Neutrophil (primary cell): Measurements from ENCODE around the gene SFXN5.

Experiments used
- H3K27ac ChIP-seq: fragments of 200-600 bp; sonication (generic); 2 replicates; pipeline ENCODE4 v1.5.1; 2016; ENCODE audit warnings: mild to moderate bottlenecking, moderate library complexity
- H3K27me3 ChIP-seq: fragments of 200-600 bp; sonication (generic); 2 replicates; pipeline ENCODE4 v1.6.0; 2016; ENCODE audit warnings: mild to moderate bottlenecking
- H3K36me3 ChIP-seq: fragments of 200-600 bp; sonication (generic); 2 replicates; pipeline ENCODE4 v1.5.1; 2017
- H3K4me1 ChIP-seq, 2 experiments: fragments of 200-600 bp in 1 of 2; sonication (generic) in 1 of 2; 1 replicate in 1 of 2; 2 replicates in 1 of 2; pipeline versions ENCODE4 v1.5.1 to v1.6.1; 2013 to 2016; ENCODE audit warnings: low read depth in 1 of 2, low read length in 1 of 2, mild to moderate bottlenecking in 1 of 2, moderate library complexity in 1 of 2; ENCODE audit not compliant: control insufficient read depth in 1 of 2, insufficient read depth in 1 of 2
- H3K4me3 ChIP-seq, 2 experiments: fragments of 200-600 bp in 1 of 2; sonication (generic) in 1 of 2; 1 replicate in 1 of 2; 2 replicates in 1 of 2; pipeline ENCODE4 v1.5.1; 2013 to 2016; ENCODE audit warnings: low read depth in 1 of 2, low read length in 1 of 2, mild to moderate bottlenecking in 1 of 2, moderate library complexity in 1 of 2
- H3K9me3 ChIP-seq: fragments of 200-600 bp; sonication (generic); 2 replicates; pipeline ENCODE4 v1.5.1; 2016
- CTCF ChIP-seq: fragments of 200-600 bp; sonication (generic); IDR thresholded peaks from 2 replicates; pipeline ENCODE4 v1.5.1; 2016; ENCODE audit warnings: antibody characterized with exemption

The SFXN5 gene

DNA sequence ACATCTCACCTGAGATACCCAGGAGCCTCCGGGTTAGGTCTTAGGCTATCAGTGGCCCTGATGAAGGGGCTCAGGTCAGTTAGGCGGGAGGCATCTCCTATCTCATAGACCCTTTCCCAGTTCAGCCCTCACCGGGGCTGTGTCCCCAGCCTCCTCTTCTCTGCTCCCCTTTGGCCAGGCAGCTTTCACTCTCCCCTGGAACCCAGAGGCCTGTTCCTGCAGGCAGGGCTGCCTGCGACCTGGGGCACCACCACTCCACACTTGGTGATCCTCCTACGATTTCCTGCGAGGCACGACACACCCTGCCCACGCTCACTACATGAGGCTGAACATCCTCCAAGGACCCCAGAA is 51.2 kb downstream of the SFXN5 start:
- Histone ChIP-seq H3K27me3 (no peaks in the 10 kb centered on the region), H3K9me3 (no peaks in the 10 kb centered on the region), H3K4me3 (no peak overlapping the region), H3K27ac (no peak overlapping the region), H3K36me3 (peaks cover 48% of the 10 kb centered on the region), H3K4me1 (peaks cover 0 to 6% of the 10 kb centered on the region in 2 experiments)
- TF ChIP-seq CTCF: no peak

DNA sequence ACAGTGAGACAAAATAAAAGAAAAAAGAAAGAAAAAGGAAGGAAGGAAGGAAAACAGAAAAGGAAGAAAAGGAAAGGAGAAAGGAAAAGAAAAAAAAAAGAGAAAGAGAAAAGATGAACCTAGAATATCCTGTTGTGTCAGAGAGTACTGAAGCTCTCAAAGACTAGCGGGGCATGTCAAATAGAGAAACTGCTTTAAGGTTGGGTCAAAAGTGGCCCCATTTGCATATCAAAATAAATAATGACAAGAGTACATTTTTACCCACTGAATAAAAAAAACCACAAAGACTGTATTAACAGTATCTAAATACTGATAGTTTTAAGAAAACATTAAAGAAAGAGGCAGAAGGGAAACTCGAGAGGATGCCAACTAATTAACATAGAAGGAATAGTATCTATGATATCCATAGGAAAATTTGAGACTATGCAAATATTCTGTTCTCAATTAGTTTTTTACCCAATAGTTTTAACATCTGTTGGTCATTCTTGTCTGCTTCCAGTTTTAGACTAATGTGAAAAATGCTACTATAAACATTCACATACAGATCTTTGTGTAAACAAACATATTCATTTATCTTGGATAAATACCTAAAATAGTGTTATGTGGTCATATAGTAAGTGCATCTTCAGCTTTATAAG is 53.2 kb downstream of the SFXN5 start:
- H3K27ac ChIP-seq: peak overlapping the region; percentile 15
- no peak overlapping the region for H3K4me3 ChIP-seq
- peaks cover 0 to 6% of the 10 kb centered on the region in 2 experiments for H3K4me1 ChIP-seq
- peaks cover 46% of the 10 kb centered on the region for H3K36me3 ChIP-seq
- H3K9me3 ChIP-seq: no peaks in the 10 kb centered on the region
- no peaks in the 10 kb centered on the region for H3K27me3 ChIP-seq
- no peak for TF ChIP-seq CTCF

DNA sequence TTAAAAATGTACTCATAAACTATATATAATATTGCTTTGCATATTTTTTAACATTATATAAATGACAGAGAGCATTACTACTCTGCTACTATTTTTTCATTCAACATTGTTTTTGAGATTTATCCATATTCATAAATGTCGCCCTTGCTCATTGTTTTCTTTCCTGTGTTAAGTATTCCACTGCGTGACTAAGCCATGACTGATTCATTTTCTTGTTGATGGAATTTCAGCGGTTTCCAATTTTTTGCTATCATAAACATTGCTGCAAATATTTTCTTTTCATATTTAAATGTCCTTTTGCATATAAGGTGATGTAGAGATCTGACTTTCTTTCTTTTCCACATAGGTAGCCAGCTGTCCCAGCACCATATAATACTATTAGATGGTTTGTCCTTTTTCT is 57.6 kb downstream of the SFXN5 start:
- Histone ChIP-seq H3K9me3 (no peaks in the 10 kb centered on the region), H3K4me1 (peaks cover 0 to 6% of the 10 kb centered on the region in 2 experiments), H3K27ac (no peak overlapping the region), H3K27me3 (no peaks in the 10 kb centered on the region), H3K36me3 (peaks cover 21% of the 10 kb centered on the region), H3K4me3 (no peak overlapping the region)
- no peak for TF ChIP-seq CTCF

- no peaks in the 10 kb centered on the region for H3K9me3 ChIP-seq
- no peaks in the 10 kb centered on the region for H3K4me1 ChIP-seq
- TF ChIP-seq CTCF: no peak
- H3K27me3 ChIP-seq: no peaks in the 10 kb centered on the region
- no peak overlapping the region for H3K4me3 ChIP-seq
- H3K27ac ChIP-seq: no peak overlapping the region
- peaks cover 46% of the 10 kb centered on the region for H3K36me3 ChIP-seq
Measured at GRCh38 chr2:73009177-73009839, 62.2 kb downstream of the SFXN5 start.

DNA sequence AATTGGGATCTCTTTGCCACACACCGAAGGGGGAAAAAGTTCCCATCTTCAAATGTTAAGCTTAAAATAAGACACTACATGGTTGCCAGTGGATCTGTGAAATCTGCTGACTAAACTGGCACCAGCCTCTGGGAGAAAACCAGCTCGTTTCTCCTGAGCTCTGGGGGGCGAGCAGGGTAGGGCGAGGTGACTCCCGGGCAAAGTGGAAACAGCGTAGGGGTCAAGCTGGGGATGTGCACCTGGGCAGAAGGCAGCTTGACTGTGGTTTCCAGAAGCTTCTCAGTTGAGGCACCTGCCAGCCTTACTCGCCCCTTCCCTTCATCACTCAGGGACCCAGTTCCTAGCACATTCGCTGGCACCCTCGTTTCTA is 62.8 kb downstream of the SFXN5 start:
- no peaks in the 10 kb centered on the region for H3K4me1 ChIP-seq
- H3K27ac ChIP-seq: no peak overlapping the region
- H3K27me3 ChIP-seq: no peaks in the 10 kb centered on the region
- no peak for TF ChIP-seq CTCF
- no peak overlapping the region for H3K4me3 ChIP-seq
- peaks cover 52% of the 10 kb centered on the region for H3K36me3 ChIP-seq
- no peaks in the 10 kb centered on the region for H3K9me3 ChIP-seq
